SIG-M5 treated with dmso at 0.1 percent for 504 hours (cell line): ENCODE measurements around the gene SMAD4.
A peak's percentile ranks its signal among the peaks of the same experiment; 100 is the strongest.
"Not testable (repeated sequence)": the region's sequence is repeated elsewhere in the genome, so short reads cannot be mapped to it uniquely, and the experiment has no call there.

Experiments
- DNase-seq: peaks from one replicate; lab custom pipeline; 2025; ENCODE audit not compliant: unreplicated experiment; lab: John Stamatoyannopoulos, UW

The SMAD4 gene

DNA sequence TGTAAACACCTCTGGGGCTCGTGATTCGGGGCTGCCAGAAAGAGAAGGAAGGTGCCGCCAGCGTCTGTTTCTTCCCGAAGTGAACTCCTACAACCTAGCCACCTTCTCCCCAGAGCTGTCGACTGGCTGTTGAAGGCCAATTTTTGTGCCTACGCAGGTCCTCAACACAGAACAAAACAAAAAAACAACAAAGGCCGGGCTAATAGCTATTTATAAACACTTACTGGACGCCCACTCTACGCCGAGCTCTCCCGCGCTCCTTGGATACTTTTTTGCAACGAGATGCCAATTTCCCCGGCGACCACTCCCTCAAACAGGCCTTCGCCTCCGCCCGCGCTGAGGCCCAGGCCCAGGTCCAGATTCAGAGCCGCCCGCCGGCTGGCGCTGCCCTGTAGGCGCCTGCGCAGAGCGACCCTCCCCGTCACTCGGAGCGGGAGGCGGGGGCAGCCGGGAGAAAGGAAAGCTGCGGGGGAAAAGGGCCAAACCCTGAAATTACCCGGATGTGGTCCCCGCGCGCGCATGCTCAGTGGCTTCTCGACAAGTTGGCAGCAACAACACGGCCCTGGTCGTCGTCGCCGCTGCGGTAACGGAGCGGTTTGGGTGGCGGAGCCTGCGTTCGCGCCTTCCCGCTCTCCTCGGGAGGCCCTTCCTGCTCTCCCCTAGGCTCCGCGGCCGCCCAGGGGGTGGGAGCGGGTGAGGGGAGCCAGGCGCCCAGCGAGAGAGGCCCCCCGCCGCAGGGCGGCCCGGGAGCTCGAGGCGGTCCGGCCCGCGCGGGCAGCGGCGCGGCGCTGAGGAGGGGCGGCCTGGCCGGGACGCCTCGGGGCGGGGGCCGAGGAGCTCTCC, at the start of gene SMAD4:
SMAD4 (plus strand) TSS at position 520 of the 843 bp plus-strand sequence. CDS start 16,834 bp downstream, outside the sequence.
- DNase-seq, result peak; percentile 91

DNA sequence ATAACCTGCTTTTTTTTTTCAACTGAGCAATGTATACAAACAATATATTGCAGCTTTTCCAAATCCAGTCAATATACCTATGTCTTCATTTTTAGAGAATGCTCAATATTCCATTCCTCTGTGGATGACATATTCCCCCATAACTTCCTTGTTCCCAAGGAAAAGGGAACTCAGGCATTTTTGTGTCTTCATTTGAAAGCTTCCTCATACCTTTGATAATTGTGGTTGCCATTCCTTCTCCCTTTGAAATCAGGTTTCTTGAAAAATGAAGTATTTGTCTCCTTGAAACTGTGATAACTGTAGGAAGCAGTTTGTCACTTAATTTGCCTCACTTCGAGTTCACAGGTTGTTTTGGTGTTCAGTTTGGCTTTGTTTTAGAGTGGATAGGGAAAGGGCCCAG, 48.6 kb upstream of the SMAD4 start:
- DNase-seq, result no peak

DNA sequence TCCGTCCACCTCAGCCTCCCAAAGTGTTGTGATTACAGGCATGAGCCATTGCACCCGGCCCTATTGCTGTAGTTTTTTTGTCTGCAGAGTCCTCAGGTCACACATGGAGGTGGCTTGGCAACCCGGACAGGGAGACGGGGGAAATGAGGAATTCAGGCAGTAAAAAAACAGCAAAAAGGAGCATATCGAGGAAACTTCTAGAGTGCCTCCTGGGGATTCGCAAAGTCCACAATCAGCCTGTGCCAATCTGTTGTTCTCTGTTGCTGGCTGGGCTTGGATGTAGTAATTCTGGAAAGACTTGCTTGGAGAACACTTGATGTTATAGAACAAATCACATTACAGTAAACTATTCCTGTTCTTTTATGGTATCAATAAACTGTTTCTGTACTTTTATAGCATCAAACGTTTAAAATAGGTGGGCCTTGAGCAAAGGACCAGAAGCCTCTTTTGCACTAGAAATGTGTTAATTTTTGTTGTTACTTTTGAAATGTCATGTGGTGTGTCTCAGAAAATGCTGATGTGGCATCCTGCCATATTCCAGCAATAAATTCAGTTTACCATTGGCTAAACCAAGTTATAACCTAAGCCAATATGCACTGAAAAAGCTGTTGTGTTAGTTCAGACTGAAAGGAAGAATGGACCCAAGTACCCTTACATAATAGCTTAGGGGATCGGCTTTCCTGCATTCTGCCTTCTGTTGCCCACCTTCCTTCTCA, 47.8 kb upstream of the SMAD4 start:
- DNase-seq, result no peak

- DNase-seq, result no peak
These were observed 47.2 kb upstream of the SMAD4 start for GRCh38 chr18:50982802-50983179.

DNA sequence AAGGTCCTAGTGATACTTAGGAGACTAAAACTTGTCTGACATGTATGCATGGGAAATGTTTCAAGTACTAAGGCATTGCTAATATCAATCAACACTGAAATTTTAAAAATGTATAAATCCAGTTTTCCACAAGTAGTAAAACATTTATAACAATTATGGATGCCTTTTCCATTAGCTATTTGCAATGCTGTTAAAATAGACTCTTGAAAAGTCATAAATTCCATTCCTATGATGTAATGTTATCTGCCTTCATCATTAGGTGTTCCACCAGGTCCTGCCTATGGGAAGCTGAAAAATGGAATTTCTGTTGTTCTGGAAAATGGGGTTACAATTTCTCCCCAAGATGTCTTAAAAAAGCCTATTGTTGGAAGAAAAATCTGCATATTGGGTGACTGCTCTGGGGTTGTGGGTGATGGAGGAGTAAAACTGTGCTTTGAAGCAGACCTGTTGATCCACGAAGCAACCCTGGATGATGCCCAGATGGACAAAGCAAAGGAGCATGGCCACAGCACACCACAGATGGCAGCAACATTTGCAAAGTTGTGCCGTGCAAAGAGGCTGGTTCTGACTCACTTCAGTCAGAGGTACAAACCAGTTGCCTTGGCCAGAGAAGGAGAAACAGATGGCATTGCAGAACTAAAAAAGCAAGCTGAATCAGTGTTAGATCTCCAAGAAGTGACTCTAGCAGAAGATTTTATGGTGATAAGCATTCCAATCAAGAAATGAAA, 43.5 kb upstream of the SMAD4 start:
- no peak for DNase-seq

GRCh38 chr18:50987261-50987660, 42.8 kb upstream of the SMAD4 start:
- no peak for DNase-seq

GRCh38 chr18:50989711-50990110, 40.3 kb upstream of the SMAD4 start:
- no peak for DNase-seq

DNA sequence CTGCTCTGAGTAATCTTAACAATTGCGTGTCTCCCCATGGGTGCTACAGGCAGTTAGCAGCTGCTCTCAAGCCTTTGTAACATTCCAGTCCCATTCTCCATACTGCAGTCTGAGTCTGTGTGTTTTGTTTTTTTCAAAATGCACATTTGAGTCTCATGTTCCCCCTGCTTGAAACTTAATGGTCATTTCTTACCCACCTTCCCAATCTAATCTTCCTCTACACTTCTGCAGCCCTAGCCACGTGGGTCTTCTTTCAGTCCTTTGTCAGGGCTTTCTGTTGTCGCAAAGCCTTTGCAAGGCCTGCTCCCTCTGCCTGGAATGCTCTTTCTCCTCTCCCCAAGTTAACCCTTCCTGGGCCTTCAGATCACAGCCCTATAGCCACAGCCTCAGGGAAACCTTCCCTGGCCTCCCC, 37.7 kb upstream of the SMAD4 start:
- DNase-seq, result no peak

GRCh38 chr18:50994031-50994430, 36.0 kb upstream of the SMAD4 start:
- no peak for DNase-seq

GRCh38 chr18:51003174-51003573, 26.8 kb upstream of the SMAD4 start:
- DNase-seq, result not testable (repeated sequence)

- DNase-seq, result no peak
These were observed 23.8 kb upstream of the SMAD4 start for GRCh38 chr18:51006061-51006818.

GRCh38 chr18:51006948-51007789, 22.8 kb upstream of the SMAD4 start:
- no peak for DNase-seq

DNA sequence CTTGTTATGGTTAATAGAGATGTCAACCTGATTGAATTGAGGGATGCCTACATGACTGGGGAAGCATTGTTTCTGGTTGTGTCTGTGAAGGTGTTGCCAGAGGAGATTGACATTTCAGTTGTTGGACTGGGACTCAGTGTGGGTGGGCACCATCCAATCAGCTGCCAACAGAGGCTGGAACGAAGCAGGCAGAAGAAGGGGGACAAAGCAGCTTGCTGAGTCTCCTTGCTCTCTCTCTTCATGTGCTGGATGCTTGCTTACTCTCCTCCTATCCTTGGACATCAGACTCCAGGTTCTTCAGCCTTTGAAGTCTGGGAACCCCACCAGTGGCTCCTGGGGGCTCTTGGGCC, 22.2 kb upstream of the SMAD4 start:
- no peak for DNase-seq

GRCh38 chr18:51009072-51009471, 20.9 kb upstream of the SMAD4 start:
- DNase-seq, result peak; percentile 77

GRCh38 chr18:51010218-51010617, 19.8 kb upstream of the SMAD4 start:
- no peak for DNase-seq

DNA sequence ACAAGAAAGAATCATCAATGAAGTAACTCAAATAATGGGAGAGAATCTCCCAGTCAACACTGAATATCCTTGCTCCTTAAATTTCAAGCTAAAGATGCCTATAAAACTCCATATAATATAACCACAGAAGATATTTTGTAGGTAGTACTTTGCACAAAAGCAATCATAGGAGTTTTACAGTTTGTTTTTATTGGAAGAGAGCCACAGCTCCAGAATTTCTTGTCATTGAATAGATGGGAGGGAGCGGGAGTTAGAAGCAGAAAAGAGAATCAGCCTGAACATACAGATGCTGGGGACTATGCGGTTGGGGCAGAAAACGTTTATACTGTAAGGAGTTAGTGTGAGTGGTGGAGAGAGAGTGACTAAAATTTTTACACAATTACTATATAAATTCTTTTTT, 18.3 kb upstream of the SMAD4 start:
- no peak for DNase-seq

- no peak for DNase-seq
These were observed 17.6 kb upstream of the SMAD4 start for GRCh38 chr18:51012441-51012840.

DNA sequence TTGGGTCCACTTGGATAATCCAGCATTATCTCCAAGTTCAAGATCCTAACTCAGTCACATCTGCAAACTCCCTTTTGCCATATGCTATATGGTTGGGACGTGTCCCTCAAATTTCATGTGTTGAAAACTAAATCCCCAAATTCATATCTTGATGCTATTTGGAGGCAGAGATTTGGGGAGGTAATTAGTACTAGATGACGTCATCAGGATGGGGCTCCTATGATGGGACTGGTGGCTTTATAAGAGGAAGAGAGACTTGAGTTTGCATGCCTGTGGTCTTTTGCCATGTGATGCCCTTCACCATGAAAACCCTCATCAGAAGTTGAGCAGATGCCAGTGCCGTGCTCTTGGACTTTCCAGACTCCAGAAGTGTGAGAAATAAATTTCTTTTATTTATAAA, 16.8 kb upstream of the SMAD4 start:
- DNase-seq, result no peak

GRCh38 chr18:51017140-51017879, 12.7 kb upstream of the SMAD4 start:
- DNase-seq, result no peak

DNA sequence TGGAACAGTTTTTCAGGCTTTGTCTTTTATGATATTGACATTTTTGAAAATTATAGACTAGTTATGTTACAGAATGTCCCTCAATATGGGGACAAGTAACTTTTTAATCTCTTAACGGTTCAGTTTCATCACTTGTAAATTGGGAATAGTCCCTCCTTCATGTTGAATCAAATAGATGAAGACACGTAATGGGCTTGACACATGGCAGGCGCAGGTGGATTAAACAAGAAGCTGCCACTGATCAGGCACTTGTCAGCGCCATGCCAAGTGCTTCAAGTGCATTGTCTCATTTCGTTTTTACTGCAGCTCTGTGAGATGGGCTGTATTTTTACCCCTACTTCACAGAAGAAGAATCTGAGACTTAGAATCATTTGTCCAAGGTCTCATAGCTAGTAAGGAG, 9.5 kb upstream of the SMAD4 start:
- DNase-seq, result no peak
